IMR-90 (cell line): ENCODE data around the gene METTL5. TPM values are rescaled to one million over a fixed set of nuclear protein-coding genes. Genes with fewer than 3 reads are reported as not detected.

Source experiments
- ATAC-seq: fragments of 200-7000 bp; cut with Tn5 transposase; 2 replicates; pipeline ENCODE4 v1.9.1; 2020; ENCODE audit warnings: low read depth, mild to moderate bottlenecking, moderate library complexity
- BruUV-seq: library from RNA; stranded (reverse); fragments of 400-500 nt; replicated peaks from 2 replicates; lab custom pipeline; 2021; lab: Mats Ljungman, UMichigan
- CTCF ChIA-PET: fragments of 300-600 bp; formaldehyde crosslinking; extraction: SDS; loops from one replicate; lab custom pipeline; 2021; ENCODE audit warnings: antibody characterized with exemption; lab: Yijun Ruan, JAX
- POLR2A ChIA-PET: fragments of 300-600 bp; sonication (Branson Sonifier 250); formaldehyde crosslinking; loops from one replicate; lab custom pipeline; 2022; ENCODE audit warnings: antibody characterized with exemption; ENCODE audit not compliant: unreplicated experiment; lab: Charles Lee
- DNase-seq: peaks from one replicate; pipeline ENCODE4 v3.0.0; 2013
- H2AFZ ChIP-seq: replicated peaks from 2 replicates; pipeline ENCODE3; 2013; ENCODE audit warnings: low read length, mild to moderate bottlenecking; ENCODE audit not compliant: poor library complexity
- H2AK5ac ChIP-seq: 2 replicates; pipeline ENCODE4 v1.6.1; 2013; ENCODE audit warnings: low read depth, low read length, inconsistent platforms
- H2AK9ac ChIP-seq: replicated peaks from 2 replicates; pipeline ENCODE3; 2013; ENCODE audit warnings: mild to moderate bottlenecking, low read depth, low read length, moderate library complexity; ENCODE audit not compliant: poor library complexity
- H2BK120ac ChIP-seq: 2 replicates; pipeline ENCODE4 v1.6.1; 2013; ENCODE audit warnings: low read depth, low read length, inconsistent platforms
- H2BK15ac ChIP-seq: 3 replicates; pipeline ENCODE4 v1.6.1; 2013; ENCODE audit warnings: low read depth, low read length, inconsistent platforms
- H2BK20ac ChIP-seq: 2 replicates; pipeline ENCODE4 v1.6.1; 2013; ENCODE audit warnings: low read depth, mild to moderate bottlenecking, inconsistent platforms, low read length, moderate library complexity
- H2BK5ac ChIP-seq: 2 replicates; pipeline ENCODE4 v1.6.1; 2013; ENCODE audit warnings: mild to moderate bottlenecking, low read depth, low read length, inconsistent platforms; ENCODE audit not compliant: poor library complexity, severe bottlenecking
- H3K14ac ChIP-seq: replicated peaks from 2 replicates; pipeline ENCODE4 v1.6.1; 2013; ENCODE audit warnings: low read depth, low read length, inconsistent platforms
- H3K18ac ChIP-seq: 2 replicates; pipeline ENCODE4 v1.6.1; 2013; ENCODE audit warnings: low read depth, low read length, control low read depth
- H3K23ac ChIP-seq: 2 replicates; pipeline ENCODE4 v1.6.1; 2013; ENCODE audit warnings: low read depth, low read length, inconsistent platforms
- H3K27ac ChIP-seq: 2 replicates; pipeline ENCODE4 v1.5.1; 2013; ENCODE audit warnings: mild to moderate bottlenecking, control low read depth, low read length; ENCODE audit not compliant: insufficient read depth
- H3K27me3 ChIP-seq: 2 replicates; pipeline ENCODE4 v1.6.1; 2013; ENCODE audit warnings: low read length; ENCODE audit not compliant: control insufficient read depth, insufficient read depth
- H3K36me3 ChIP-seq: 2 replicates; pipeline ENCODE4 v1.6.1; 2013; ENCODE audit warnings: low read length, mixed read lengths; ENCODE audit not compliant: control insufficient read depth, insufficient read depth
- H3K4ac ChIP-seq: 2 replicates; pipeline ENCODE4 v1.6.1; 2013; ENCODE audit warnings: low read depth, low read length, inconsistent platforms
- H3K4me1 ChIP-seq: 2 replicates; pipeline ENCODE4 v1.6.1; 2013; ENCODE audit warnings: low read length, mixed read lengths; ENCODE audit not compliant: control insufficient read depth, insufficient read depth
- H3K4me2 ChIP-seq: 2 replicates; pipeline ENCODE4 v1.6.1; 2013; ENCODE audit warnings: low read depth, mild to moderate bottlenecking, control low read depth, low read length, moderate library complexity
- H3K4me3 ChIP-seq: 2 replicates; pipeline ENCODE4 v1.5.1; 2013; ENCODE audit warnings: low read depth, mild to moderate bottlenecking, control low read depth, low read length, moderate library complexity; ENCODE audit not compliant: insufficient read depth
- H3K56ac ChIP-seq: 2 replicates; pipeline ENCODE4 v1.6.1; 2013; ENCODE audit warnings: low read length, inconsistent platforms; ENCODE audit not compliant: insufficient read depth; ENCODE audit errors: extremely low read depth
- H3K79me1 ChIP-seq, 2 experiments: 2 replicates each; pipeline ENCODE4 v1.6.1; 2013; ENCODE audit warnings: low read length in 2 of 2, inconsistent platforms in 1 of 2, low read depth in 1 of 2
- H3K9ac ChIP-seq: 2 replicates; pipeline ENCODE4 v1.6.1; 2013; ENCODE audit warnings: low read depth, low read length, control low read depth
- H3K9me1 ChIP-seq: 2 replicates; pipeline ENCODE4 v1.6.1; 2013; ENCODE audit warnings: low read length, inconsistent platforms; ENCODE audit not compliant: insufficient read depth
- H3K9me3 ChIP-seq: 2 replicates; pipeline ENCODE4 v1.6.1; 2013; ENCODE audit warnings: low read length; ENCODE audit not compliant: control insufficient read depth, insufficient read depth
- H4K20me1 ChIP-seq: 2 replicates; pipeline ENCODE4 v1.6.1; 2013; ENCODE audit warnings: low read length, inconsistent platforms; ENCODE audit not compliant: insufficient read depth
- H4K5ac ChIP-seq: 2 replicates; pipeline ENCODE4 v1.6.1; 2013; ENCODE audit warnings: mild to moderate bottlenecking, low read depth, low read length, control low read depth
- H4K8ac ChIP-seq, 2 experiments: 2 replicates each; pipeline ENCODE4 v1.6.1; 2013; ENCODE audit warnings: low read depth in 2 of 2, low read length in 2 of 2, control low read depth in 1 of 2, inconsistent platforms in 1 of 2
- H4K91ac ChIP-seq: 2 replicates; pipeline ENCODE4 v1.6.1; 2013; ENCODE audit warnings: low read depth, low read length, inconsistent platforms; ENCODE audit not compliant: insufficient read depth
- BHLHE40 ChIP-seq: fragments of 150-350 bp; IDR thresholded peaks from 2 replicates; pipeline ENCODE4 v1.6.1; 2016; ENCODE audit warnings: mild to moderate bottlenecking, low read depth, low read length
- CEBPB ChIP-seq: IDR thresholded peaks from 2 replicates; pipeline ENCODE4 v1.6.1; 2012; ENCODE audit warnings: low read depth, low read length, improper control_type of control experiment
- CHD1 ChIP-seq: IDR thresholded peaks from 2 replicates; pipeline ENCODE4 v1.6.1; 2012; ENCODE audit warnings: low read depth, low read length, improper control_type of control experiment
- CTCF ChIP-seq: conservative IDR thresholded peaks from 2 replicates; pipeline ENCODE4 v1.5.1; 2012; ENCODE audit warnings: mild to moderate bottlenecking, low read depth, low read length, improper control_type of control experiment
- FOS ChIP-seq: fragments of 150-350 bp; IDR thresholded peaks from 2 replicates; pipeline ENCODE4 v1.6.1; 2016; ENCODE audit warnings: low read depth, low read length
- MAFK ChIP-seq: IDR thresholded peaks from 2 replicates; pipeline ENCODE4 v1.6.1; 2012; ENCODE audit warnings: low read depth, low read length, improper control_type of control experiment
- MAZ ChIP-seq: IDR thresholded peaks from 2 replicates; pipeline ENCODE4 v1.6.1; 2012; ENCODE audit warnings: low read depth, mild to moderate bottlenecking, low read length, improper control_type of control experiment, moderate library complexity, borderline replicate concordance
- NFE2L2 ChIP-seq: fragments of 150-350 bp; IDR thresholded peaks from 2 replicates; pipeline ENCODE4 v1.6.1; 2016; ENCODE audit warnings: low read depth, mild to moderate bottlenecking, low read length
- POLR2A ChIP-seq: IDR thresholded peaks from 2 replicates; pipeline ENCODE4 v1.6.1; 2012; ENCODE audit warnings: mild to moderate bottlenecking, low read depth, low read length
- RCOR1 ChIP-seq: IDR thresholded peaks from 2 replicates; pipeline ENCODE4 v1.6.1; 2012; ENCODE audit warnings: mild to moderate bottlenecking, low read length, improper control_type of control experiment; ENCODE audit not compliant: insufficient replicate concordance
- RFX5 ChIP-seq: IDR thresholded peaks from 2 replicates; pipeline ENCODE4 v1.8.0; 2012; ENCODE audit warnings: low read depth, mild to moderate bottlenecking, low read length, moderate library complexity
- SMC3 ChIP-seq: fragments of 150-350 bp; IDR thresholded peaks from 2 replicates; pipeline ENCODE4 v1.6.1; 2016; ENCODE audit warnings: low read depth, mild to moderate bottlenecking, antibody characterized with exemption, low read length, moderate library complexity
- WGBS, 2 experiments: methylation state at CpG; one replicate each; pipeline versions ENCODE4 v1.1.5 to v1.1.7; 2013; ENCODE audit warnings: missing lambda C conversion rate in 2 of 2; ENCODE audit not compliant: insufficient read length in 1 of 2; ENCODE audit errors: extremely low coverage in 2 of 2; 5-methylcytosine and 5-hydroxymethylcytosine counted together
- dilution Hi-C: fragments of 300-500 bp; cut with HindIII; formaldehyde crosslinking; loops from one replicate; pipeline ENCODE4 v1.14.3; 2018; ENCODE audit warnings: low sequenced_read_pairs; ENCODE audit not compliant: unreplicated experiment
- in situ Hi-C: fragments of 300-500 bp; cut with MboI; formaldehyde crosslinking; loops from 3 replicates; pipeline ENCODE4 v1.14.3; 2019; ENCODE audit warnings: low sequenced_read_pairs, inconsistent platforms, mixed read lengths
- intact Hi-C: fragments of 100-400 bp; cut with micrococcal nuclease; formaldehyde crosslinking; loops from 2 replicates; pipeline ENCODE4 v1.10.0; 2022
- polyA plus RNA-seq, 3 experiments: library from polyadenylated mRNA; depleted of rRNA; stranded (reverse); fragments of >200 nt; gene quantifications; 2 replicates each; pipeline ENCODE4 v1.2.3, GENCODE V29; 2012; ENCODE audit warnings: low replicate concordance in 1 of 3
- total RNA-seq: library from RNA; depleted of rRNA; stranded (reverse); fragments of >200 nt; gene quantifications from 2 replicates; pipeline ENCODE4 v1.2.3, GENCODE V29; 2012
- TF ChIP-seq, protein P1 (sequence below): fragments of 150-350 bp; IDR thresholded peaks from 2 replicates; pipeline ENCODE4 v1.6.1; 2016; ENCODE audit warnings: low read depth, mild to moderate bottlenecking, low read length, moderate library complexity, borderline replicate concordance
- TF ChIP-seq, protein P2 (sequence below): fragments of 150-350 bp; IDR thresholded peaks from 2 replicates; pipeline ENCODE4 v1.6.1; 2017; ENCODE audit warnings: mild to moderate bottlenecking, antibody characterized with exemption, low read length, low read depth

The METTL5 gene
- total and polyA plus RNA-seq, 2 of the 4 experiments (the other 2 are of a cell fraction): 38.3 to 49.8 TPM

- TF ChIP-seq BHLHE40: no peak
Measured at GRCh38 chr2:169823996-169824372, 721 bp downstream of the METTL5 start (continued).

DNA sequence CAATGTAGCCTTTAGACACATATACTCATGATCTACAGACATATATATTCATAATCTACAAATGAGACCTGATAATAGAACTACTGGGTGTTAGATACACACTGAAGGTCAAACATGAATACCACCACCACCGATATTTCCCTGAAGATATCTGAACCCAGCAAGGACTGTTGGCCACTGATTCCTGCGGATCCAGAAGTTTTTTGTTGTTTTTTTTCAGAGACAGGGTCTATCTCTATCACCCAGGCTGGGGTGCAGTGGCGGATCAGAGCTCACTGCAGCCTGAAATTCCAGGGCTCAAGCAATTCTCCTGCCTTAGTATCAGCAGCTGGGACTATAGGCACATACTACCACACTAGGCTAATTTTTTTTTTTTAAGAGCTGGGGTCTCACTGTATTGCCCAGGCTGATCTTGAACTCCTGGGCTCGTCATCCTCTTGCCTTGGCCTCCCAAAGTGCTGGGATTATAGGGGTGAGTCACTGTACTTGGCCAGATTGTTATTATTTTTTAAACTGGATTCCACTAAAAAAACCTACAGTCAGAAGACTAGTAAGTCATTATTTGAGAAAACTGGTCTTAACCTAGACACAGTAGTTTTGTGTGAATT is 1.8 kb downstream of the METTL5 start:
- no peak for ATAC-seq
- peaks cover 21 to 50% of the 10 kb centered on the region in 2 experiments for H3K79me1 ChIP-seq
- H3K27me3 ChIP-seq: no peaks in the 10 kb centered on the region
- peaks cover 3% of the 10 kb centered on the region for H4K20me1 ChIP-seq
- no peak overlapping the region for H2AK5ac ChIP-seq
- H4K5ac ChIP-seq: no peak overlapping the region
- peaks cover 4% of the 10 kb centered on the region for H3K4me1 ChIP-seq
- no peak overlapping the region for H2BK120ac ChIP-seq
- H4K91ac ChIP-seq: no peak overlapping the region
- no peak for TF ChIP-seq CEBPB
- TF ChIP-seq, protein P1, sequence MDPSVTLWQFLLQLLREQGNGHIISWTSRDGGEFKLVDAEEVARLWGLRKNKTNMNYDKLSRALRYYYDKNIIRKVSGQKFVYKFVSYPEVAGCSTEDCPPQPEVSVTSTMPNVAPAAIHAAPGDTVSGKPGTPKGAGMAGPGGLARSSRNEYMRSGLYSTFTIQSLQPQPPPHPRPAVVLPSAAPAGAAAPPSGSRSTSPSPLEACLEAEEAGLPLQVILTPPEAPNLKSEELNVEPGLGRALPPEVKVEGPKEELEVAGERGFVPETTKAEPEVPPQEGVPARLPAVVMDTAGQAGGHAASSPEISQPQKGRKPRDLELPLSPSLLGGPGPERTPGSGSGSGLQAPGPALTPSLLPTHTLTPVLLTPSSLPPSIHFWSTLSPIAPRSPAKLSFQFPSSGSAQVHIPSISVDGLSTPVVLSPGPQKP: no peak
- no peak for TF ChIP-seq RFX5
- TF ChIP-seq FOS: no peak
- TF ChIP-seq POLR2A: no peak
- no peak for TF ChIP-seq SMC3
- TF ChIP-seq RCOR1: no peak
- TF ChIP-seq CTCF: no peak
- TF ChIP-seq NFE2L2: no peak
- no peak for TF ChIP-seq MAZ
- TF ChIP-seq CHD1: no peak
- TF ChIP-seq MAFK: no peak
- TF ChIP-seq, protein P2, sequence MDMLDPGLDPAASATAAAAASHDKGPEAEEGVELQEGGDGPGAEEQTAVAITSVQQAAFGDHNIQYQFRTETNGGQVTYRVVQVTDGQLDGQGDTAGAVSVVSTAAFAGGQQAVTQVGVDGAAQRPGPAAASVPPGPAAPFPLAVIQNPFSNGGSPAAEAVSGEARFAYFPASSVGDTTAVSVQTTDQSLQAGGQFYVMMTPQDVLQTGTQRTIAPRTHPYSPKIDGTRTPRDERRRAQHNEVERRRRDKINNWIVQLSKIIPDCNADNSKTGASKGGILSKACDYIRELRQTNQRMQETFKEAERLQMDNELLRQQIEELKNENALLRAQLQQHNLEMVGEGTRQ: no peak
- TF ChIP-seq BHLHE40: no peak
- no peak overlapping the region for H3K4me3 ChIP-seq
- H3K56ac ChIP-seq: no peak overlapping the region
- ChIA-PET CTCF (no interaction called here), POLR2A (no interaction called here)
- no peak overlapping the region for H3K9ac ChIP-seq
- peaks cover 2% of the 10 kb centered on the region; the same call in 1 of the 2 replicates for H3K36me3 ChIP-seq
- H4K8ac ChIP-seq: no peak overlapping the region
- intact Hi-C loops: no loop called here
- H2BK5ac ChIP-seq: no peak overlapping the region
- no CpG with 5 or more reads among the region's 4 CpGs for WGBS, 2 experiments
- no peak overlapping the region for H2AK9ac ChIP-seq
- no peak overlapping the region for H3K18ac ChIP-seq
- H3K4me2 ChIP-seq: no peak overlapping the region; the same call in 1 of the 2 replicates
- no peak overlapping the region for H2AFZ ChIP-seq
- no peak overlapping the region for H3K14ac ChIP-seq
- DNase-seq: peak; percentile 14
- H3K27ac ChIP-seq: no peak overlapping the region
- H3K4ac ChIP-seq: no peak overlapping the region
- no peak overlapping the region for H3K23ac ChIP-seq
- no TSS peak for BruUV-seq
- no peaks in the 10 kb centered on the region for H3K9me3 ChIP-seq
- in situ Hi-C loops: loop anchor here (25.0 kb wide), 1 partner anchor 1114 kb away; the partner anchor contains the start of gene GORASP2
- dilution Hi-C loops: no loop called here
- H2BK15ac ChIP-seq: no peak overlapping the region
- H3K9me1 ChIP-seq: 0 out of 2 replicates have a peak, but pooled peaks cover 3% of the 10 kb centered on the region
- H2BK20ac ChIP-seq: no peak overlapping the region
